Loucy (cell line): Measurements from ENCODE around the gene ELF3.

Experiments used
- H2AFZ ChIP-seq: fragments of 200-600 bp; sonication (generic); 2 replicates; pipeline ENCODE4 v1.6.0; 2016; ENCODE audit warnings: antibody characterized with exemption, mild to moderate bottlenecking, low read length, moderate library complexity
- H3F3A ChIP-seq: fragments of 200-600 bp; 2 replicates; pipeline ENCODE4 v1.6.0; 2016; ENCODE audit warnings: antibody characterized with exemption, low read depth, mild to moderate bottlenecking
- H3K27me3 ChIP-seq: fragments of 200-600 bp; sonication (generic); 2 replicates; pipeline ENCODE4 v1.6.1; 2014; ENCODE audit warnings: low read length, mild to moderate bottlenecking; ENCODE audit not compliant: insufficient read depth, poor library complexity, severe bottlenecking
- H3K36me3 ChIP-seq: fragments of 200-600 bp; sonication (generic); 2 replicates; pipeline ENCODE4 v1.6.1; 2016; ENCODE audit warnings: low read length; ENCODE audit not compliant: insufficient read depth
- H3K4me1 ChIP-seq: fragments of 200-600 bp; sonication (generic); 2 replicates; pipeline ENCODE4 v1.5.1; 2014; ENCODE audit warnings: low read length, mild to moderate bottlenecking; ENCODE audit not compliant: insufficient read depth, poor library complexity, severe bottlenecking
- H3K4me2 ChIP-seq: fragments of 200-600 bp; sonication (generic); 2 replicates; pipeline ENCODE4 v1.6.0; 2014; ENCODE audit warnings: antibody characterized with exemption, low read length, low read depth, mild to moderate bottlenecking; ENCODE audit not compliant: poor library complexity, severe bottlenecking
- H3K4me3 ChIP-seq: fragments of 200-600 bp; sonication (generic); 2 replicates; pipeline ENCODE4 v1.5.1; 2014; ENCODE audit warnings: low read length, mild to moderate bottlenecking, mixed read lengths; ENCODE audit not compliant: poor library complexity, severe bottlenecking
- H3K79me2 ChIP-seq: fragments of 200-600 bp; sonication (generic); 2 replicates; pipeline ENCODE4 v1.6.1; 2014; ENCODE audit warnings: low read length; ENCODE audit not compliant: insufficient read depth
- H3K9ac ChIP-seq: fragments of 200-600 bp; sonication (generic); 2 replicates; pipeline ENCODE4 v1.6.0; 2014; ENCODE audit warnings: mild to moderate bottlenecking, low read depth, low read length, moderate library complexity; ENCODE audit not compliant: poor library complexity, severe bottlenecking
- H3K9me2 ChIP-seq: fragments of 200-600 bp; sonication (generic); replicated peaks from 2 replicates; pipeline ENCODE4 v1.6.1; 2016; ENCODE audit warnings: low read depth, low read length, mixed read lengths
- H3K9me3 ChIP-seq: fragments of 200-600 bp; sonication (generic); 2 replicates; pipeline ENCODE4 v1.6.1; 2014; ENCODE audit warnings: mild to moderate bottlenecking, antibody characterized with exemption, low read length, low read depth; ENCODE audit not compliant: insufficient read depth
- H4K20me1 ChIP-seq: fragments of 200-600 bp; sonication (generic); 2 replicates; pipeline ENCODE4 v1.6.0; 2014; ENCODE audit warnings: antibody characterized with exemption, low read length, mild to moderate bottlenecking; ENCODE audit not compliant: insufficient read depth, poor library complexity, severe bottlenecking
- EZH2phosphoT487 ChIP-seq: fragments of 200-600 bp; IDR thresholded peaks from 2 replicates; pipeline ENCODE4 v1.6.1; 2018; ENCODE audit warnings: antibody characterized with exemption, mild to moderate bottlenecking, moderate library complexity, borderline replicate concordance
- TF ChIP-seq, protein P1 (sequence below): fragments of 200-600 bp; sonication (generic); conservative IDR thresholded peaks from 2 replicates; pipeline ENCODE4 v1.5.1; 2014; ENCODE audit warnings: mild to moderate bottlenecking, antibody characterized with exemption, low read length

ELF3 gene

DNA sequence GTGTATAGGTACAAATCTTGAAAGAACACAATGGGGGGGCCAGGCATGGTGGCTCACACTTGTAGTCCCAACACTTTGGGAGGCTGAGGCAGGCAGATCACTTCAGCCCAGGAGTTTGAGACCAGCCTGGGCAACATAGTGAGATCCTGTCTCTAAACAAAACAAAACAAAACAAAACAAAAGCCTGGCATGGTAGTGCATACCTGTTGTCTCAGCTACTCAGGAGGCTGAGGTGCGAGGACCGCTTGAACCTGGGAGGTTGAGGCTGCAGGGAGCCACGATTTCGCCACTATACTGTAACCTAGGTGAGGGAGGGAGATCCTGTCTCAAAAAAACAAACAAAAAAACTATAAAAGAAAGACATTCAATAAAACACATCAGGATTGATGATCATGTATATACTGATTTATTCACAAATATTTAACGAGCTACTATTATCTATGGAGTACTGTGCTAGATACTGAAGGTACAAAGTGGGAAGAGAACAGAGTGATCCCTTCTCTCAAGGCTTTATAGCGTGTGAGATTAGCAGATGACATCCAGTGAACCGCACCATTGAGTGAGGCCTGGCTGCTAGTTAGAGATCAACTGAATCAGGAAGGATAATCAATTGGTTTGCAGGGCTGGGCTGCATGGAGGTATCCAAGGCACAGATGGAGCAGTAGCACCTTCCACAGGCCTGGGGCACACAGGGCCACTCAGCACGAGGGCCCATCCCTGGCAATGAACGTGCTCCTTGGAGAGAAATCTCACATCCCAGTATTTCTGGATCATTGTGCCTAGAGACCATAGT is 26.4 kb downstream of the ELF3 start:
- no peaks in the 10 kb centered on the region for H3K4me1 ChIP-seq
- no peak overlapping the region for H3K4me3 ChIP-seq
- no peaks in the 10 kb centered on the region for H3F3A ChIP-seq
- no peak overlapping the region for H3K4me2 ChIP-seq
- no peak overlapping the region for H3K9ac ChIP-seq
- no peaks in the 10 kb centered on the region for H3K9me2 ChIP-seq
- H4K20me1 ChIP-seq = no peaks in the 10 kb centered on the region
- no peaks in the 10 kb centered on the region for H3K79me2 ChIP-seq
- TF ChIP-seq, protein P1, sequence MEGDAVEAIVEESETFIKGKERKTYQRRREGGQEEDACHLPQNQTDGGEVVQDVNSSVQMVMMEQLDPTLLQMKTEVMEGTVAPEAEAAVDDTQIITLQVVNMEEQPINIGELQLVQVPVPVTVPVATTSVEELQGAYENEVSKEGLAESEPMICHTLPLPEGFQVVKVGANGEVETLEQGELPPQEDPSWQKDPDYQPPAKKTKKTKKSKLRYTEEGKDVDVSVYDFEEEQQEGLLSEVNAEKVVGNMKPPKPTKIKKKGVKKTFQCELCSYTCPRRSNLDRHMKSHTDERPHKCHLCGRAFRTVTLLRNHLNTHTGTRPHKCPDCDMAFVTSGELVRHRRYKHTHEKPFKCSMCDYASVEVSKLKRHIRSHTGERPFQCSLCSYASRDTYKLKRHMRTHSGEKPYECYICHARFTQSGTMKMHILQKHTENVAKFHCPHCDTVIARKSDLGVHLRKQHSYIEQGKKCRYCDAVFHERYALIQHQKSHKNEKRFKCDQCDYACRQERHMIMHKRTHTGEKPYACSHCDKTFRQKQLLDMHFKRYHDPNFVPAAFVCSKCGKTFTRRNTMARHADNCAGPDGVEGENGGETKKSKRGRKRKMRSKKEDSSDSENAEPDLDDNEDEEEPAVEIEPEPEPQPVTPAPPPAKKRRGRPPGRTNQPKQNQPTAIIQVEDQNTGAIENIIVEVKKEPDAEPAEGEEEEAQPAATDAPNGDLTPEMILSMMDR = no peak
- TF ChIP-seq EZH2phosphoT487 = no peak
- H3K36me3 ChIP-seq = no peaks in the 10 kb centered on the region
- H3K27me3 ChIP-seq = no peaks in the 10 kb centered on the region
- no peak overlapping the region for H2AFZ ChIP-seq
- H3K9me3 ChIP-seq = no peaks in the 10 kb centered on the region

DNA sequence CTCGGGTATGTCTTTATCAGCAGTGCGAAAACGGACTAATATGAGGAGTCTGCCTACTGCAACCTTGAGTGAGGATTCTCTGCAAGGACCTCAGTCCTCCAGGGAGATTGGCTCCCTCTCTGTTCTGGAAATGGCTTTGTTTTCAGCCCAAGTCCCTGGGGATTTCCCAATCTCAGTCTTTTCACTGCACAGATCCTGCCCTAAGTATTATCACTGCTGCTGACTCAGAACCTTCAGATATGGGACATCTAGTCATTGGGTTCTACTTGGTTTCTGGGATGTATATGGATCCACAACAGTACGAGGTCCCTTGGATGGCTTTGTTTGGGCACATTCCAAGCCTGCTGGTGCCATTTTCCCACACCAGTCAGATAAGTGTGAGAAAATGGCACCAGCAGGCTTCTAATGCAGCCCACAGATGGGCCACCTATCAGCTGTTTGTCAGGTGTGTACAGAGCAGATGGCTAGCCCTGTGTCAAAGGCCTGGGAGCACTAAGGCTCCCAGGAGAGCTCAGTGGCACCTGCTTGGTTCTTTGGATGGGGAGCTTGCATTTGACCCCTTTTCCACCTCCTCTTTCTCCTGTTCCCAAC is 27.4 kb downstream of the ELF3 start:
- Histone ChIP-seq H3K9me3 (no peaks in the 10 kb centered on the region), H3K9ac (no peak overlapping the region), H3K4me3 (no peak overlapping the region), H3K4me2 (no peak overlapping the region), H3K27me3 (no peaks in the 10 kb centered on the region), H3K36me3 (no peaks in the 10 kb centered on the region), H2AFZ (no peak overlapping the region), H4K20me1 (no peaks in the 10 kb centered on the region), H3K4me1 (no peaks in the 10 kb centered on the region), H3K79me2 (no peaks in the 10 kb centered on the region), H3F3A (no peaks in the 10 kb centered on the region), H3K9me2 (no peaks in the 10 kb centered on the region)
- TF ChIP-seq, protein P1 = no peak
- no peak for TF ChIP-seq EZH2phosphoT487

DNA sequence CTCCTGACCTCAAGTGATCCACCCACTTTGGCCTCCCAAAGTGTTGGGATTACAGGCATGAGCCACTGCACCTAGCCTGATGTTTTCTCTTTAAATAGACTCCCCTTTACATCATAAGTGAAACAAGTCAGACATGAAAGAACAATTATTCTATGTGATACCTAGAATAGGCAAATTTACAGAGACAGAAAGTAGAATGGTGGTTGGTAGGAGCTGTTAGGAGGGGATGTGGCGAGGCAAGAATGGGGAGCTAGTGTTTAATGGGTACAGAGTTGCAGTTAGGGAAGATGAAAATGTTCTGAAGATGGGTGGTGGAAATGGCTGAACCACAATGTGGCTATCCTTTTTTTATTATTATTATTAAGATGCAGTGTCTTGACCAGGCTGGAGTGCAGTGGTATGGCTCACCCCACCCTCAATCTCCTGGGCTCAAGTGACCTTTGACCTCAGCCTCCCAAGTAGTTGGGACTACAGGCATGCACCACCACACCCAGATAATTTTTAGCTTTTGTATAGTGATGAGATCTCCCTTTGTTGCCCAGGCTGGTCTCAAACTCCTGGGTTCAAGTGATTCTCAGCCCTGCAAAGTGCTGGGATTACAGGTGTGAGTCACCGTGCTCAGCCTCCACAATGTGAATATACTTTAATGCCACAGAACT is 28.4 kb downstream of the ELF3 start:
- Histone ChIP-seq H3K9me2 (no peaks in the 10 kb centered on the region), H3K9me3 (no peaks in the 10 kb centered on the region), H3K27me3 (no peaks in the 10 kb centered on the region), H3K4me1 (no peaks in the 10 kb centered on the region), H3K36me3 (no peaks in the 10 kb centered on the region), H3K79me2 (no peaks in the 10 kb centered on the region), H3K9ac (no peak overlapping the region), H3F3A (no peaks in the 10 kb centered on the region), H4K20me1 (no peaks in the 10 kb centered on the region), H2AFZ (no peak overlapping the region), H3K4me3 (no peak overlapping the region), H3K4me2 (no peak overlapping the region)
- TF ChIP-seq, protein P1 = no peak
- TF ChIP-seq EZH2phosphoT487 = no peak
